Measurements from ENCODE around the gene TM4SF4. TPM values are rescaled to one million over a fixed set of nuclear protein-coding genes. Genes with fewer than 3 reads are reported as not detected.

The TM4SF4 gene
- total RNA-seq, 1 donor from 2014 or later: not detected

DNA sequence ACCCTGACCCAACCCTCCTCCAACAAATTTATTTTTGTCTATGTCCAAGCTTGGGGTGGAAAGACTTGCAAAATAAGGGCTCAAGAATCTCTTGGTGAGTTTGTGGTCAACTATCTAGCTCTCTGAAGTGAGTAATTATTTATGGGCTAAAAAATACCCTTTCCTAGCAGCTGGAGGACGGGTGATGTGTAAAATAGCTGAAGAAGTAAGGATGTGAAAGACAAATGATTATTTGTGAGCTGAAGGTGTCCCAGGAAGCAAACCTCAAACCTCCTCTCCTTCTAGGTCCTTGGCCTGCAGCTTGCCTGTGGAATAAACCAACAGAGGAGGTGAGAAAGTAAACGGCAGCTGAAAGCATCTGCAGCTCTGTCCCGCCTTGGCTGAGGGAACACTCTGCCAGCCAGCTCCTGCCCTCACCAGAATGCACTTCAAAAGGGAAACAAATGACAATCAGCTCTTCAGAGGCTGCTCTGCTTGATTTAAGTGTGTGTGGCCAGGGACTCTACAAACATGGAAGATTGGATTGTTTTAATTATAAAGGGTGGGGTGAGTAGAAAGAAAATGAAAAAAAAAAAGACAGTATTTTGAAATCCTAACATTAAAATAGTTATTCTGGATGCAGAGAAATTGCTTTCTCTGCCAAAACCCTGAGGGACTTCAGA lies 60.3 kb downstream of the TM4SF4 start:
- TF ChIP-seq, protein P1, sequence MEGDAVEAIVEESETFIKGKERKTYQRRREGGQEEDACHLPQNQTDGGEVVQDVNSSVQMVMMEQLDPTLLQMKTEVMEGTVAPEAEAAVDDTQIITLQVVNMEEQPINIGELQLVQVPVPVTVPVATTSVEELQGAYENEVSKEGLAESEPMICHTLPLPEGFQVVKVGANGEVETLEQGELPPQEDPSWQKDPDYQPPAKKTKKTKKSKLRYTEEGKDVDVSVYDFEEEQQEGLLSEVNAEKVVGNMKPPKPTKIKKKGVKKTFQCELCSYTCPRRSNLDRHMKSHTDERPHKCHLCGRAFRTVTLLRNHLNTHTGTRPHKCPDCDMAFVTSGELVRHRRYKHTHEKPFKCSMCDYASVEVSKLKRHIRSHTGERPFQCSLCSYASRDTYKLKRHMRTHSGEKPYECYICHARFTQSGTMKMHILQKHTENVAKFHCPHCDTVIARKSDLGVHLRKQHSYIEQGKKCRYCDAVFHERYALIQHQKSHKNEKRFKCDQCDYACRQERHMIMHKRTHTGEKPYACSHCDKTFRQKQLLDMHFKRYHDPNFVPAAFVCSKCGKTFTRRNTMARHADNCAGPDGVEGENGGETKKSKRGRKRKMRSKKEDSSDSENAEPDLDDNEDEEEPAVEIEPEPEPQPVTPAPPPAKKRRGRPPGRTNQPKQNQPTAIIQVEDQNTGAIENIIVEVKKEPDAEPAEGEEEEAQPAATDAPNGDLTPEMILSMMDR (conservative IDR thresholded peaks at IDR 0.05): no peak
- Mint-ChIP-seq H3K27ac (ENCODE audit: unreplicated experiment) (peak overlapping the region; percentile 68), H3K9me3 (no peaks in the 10 kb centered on the region), H3K4me1 (peaks cover 82% of the 10 kb centered on the region), H3K4me3 (peak overlapping the region; percentile 2), H3K36me3 (ENCODE audit: low read depth) (no peaks in the 10 kb centered on the region), H3K27me3 (ENCODE audit: low read depth) (no peaks in the 10 kb centered on the region)
- no peak for DNase-seq (ENCODE audit: low read depth, low spot score)

DNA sequence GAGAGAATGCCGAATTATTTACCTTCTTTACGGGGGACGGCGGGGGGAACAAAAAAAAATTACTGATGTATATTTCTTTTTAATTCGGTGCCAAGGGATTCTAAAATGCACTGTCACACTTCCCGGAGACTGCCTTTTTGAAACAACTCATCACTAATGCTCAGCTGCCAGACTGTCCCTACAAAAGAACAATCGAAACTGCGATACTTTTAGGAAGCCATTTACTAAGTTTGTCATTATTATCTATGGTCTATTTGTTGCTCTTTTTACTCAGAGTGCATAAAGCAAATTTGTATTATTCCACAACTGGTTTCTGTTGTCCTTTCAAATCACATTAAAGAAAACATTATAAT lies 60.8 kb downstream of the TM4SF4 start:
- H3K36me3 Mint-ChIP-seq (ENCODE audit: low read depth): no peaks in the 10 kb centered on the region
- no peaks in the 10 kb centered on the region for H3K9me3 Mint-ChIP-seq
- peaks cover 87% of the 10 kb centered on the region for H3K4me1 Mint-ChIP-seq
- no peaks in the 10 kb centered on the region for H3K27me3 Mint-ChIP-seq (ENCODE audit: low read depth)
- no peak for DNase-seq (ENCODE audit: low read depth, low spot score)
- no peak overlapping the region for H3K27ac Mint-ChIP-seq (ENCODE audit: unreplicated experiment)
- TF ChIP-seq, protein P1 (conservative IDR thresholded peaks at IDR 0.05): no peak
- peak overlapping the region; percentile 2 for H3K4me3 Mint-ChIP-seq

DNA sequence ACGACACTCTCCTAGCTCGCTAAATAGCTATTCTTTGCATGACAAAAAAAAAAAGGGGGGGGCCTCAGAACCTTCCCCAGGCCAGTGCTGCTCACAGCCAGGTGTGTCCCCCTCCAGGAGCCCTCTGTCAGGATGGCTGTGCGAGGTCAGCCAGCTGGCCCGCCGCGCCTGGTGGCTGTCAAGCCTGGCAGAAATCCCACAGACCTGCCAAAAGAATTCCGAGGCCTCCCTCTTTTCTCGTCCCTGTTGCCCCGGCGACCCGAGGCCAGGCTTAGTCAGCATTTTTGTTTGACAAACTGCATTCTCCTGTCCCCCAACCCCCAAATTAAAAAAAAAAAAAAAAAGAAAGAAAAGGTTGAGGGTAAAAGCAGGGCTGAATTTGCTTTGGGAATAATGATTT lies 61.9 kb downstream of the TM4SF4 start:
- Mint-ChIP-seq H3K36me3 (ENCODE audit: low read depth) (no peaks in the 10 kb centered on the region), H3K4me3 (peak overlapping the region; percentile 56), H3K9me3 (no peaks in the 10 kb centered on the region), H3K27me3 (ENCODE audit: low read depth) (no peaks in the 10 kb centered on the region), H3K4me1 (peaks cover 91% of the 10 kb centered on the region), H3K27ac (ENCODE audit: unreplicated experiment) (peak overlapping the region; percentile 85)
- no peak for DNase-seq (ENCODE audit: low read depth, low spot score)
- TF ChIP-seq, protein P1 (conservative IDR thresholded peaks at IDR 0.05): no peak

DNA sequence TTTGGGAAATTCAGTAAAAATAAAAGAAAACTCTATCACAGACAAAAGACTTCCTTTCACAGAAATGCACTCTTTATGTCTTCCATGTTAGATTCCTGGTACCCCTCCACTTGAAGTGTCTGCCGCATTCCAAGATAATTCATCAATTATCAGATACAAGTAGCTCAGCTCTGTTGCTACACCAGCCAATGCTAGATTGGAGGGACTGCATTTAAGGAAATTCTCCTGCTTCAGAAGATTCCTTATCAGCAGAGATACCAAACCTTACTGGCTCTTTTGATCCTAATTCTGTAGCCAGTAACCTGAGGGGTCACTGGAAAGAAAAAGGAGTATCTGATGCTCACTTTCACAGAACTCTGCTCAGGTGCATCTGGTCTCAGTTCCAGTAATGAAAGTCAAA lies 63.9 kb downstream of the TM4SF4 start:
- no peak overlapping the region for H3K27ac Mint-ChIP-seq (ENCODE audit: unreplicated experiment)
- peaks cover 9% of the 10 kb centered on the region for H3K36me3 Mint-ChIP-seq (ENCODE audit: low read depth)
- DNase-seq (ENCODE audit: low read depth, low spot score): no peak
- H3K9me3 Mint-ChIP-seq: no peaks in the 10 kb centered on the region
- TF ChIP-seq, protein P1 (conservative IDR thresholded peaks at IDR 0.05): no peak
- peaks cover 89% of the 10 kb centered on the region for H3K4me1 Mint-ChIP-seq
- no peak overlapping the region for H3K4me3 Mint-ChIP-seq
- no peaks in the 10 kb centered on the region for H3K27me3 Mint-ChIP-seq (ENCODE audit: low read depth)

DNA sequence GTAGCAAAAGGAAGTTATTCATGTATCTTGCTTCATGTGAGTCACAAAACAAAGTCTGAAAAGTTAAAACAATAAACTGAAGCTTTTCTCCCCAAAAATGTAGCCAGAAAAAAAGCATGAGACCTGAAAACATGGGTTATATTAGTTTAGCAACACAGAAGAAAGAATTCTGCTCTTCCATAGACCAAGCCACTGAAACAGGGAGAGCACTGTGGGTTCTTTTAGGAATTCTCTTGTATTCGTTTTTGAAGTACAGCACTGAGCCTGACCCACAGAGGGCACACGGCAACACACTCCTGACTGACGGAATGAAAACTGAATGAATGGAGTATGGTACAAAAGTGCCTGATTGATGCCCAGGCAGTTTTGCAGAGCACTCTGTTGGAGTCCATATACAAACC lies 66.6 kb downstream of the TM4SF4 start:
- H3K36me3 Mint-ChIP-seq (ENCODE audit: low read depth): peaks cover 9% of the 10 kb centered on the region
- peak overlapping the region; percentile 14 for H3K4me3 Mint-ChIP-seq
- H3K4me1 Mint-ChIP-seq: peaks cover 77% of the 10 kb centered on the region
- TF ChIP-seq, protein P1 (conservative IDR thresholded peaks at IDR 0.05): no peak
- no peaks in the 10 kb centered on the region for H3K27me3 Mint-ChIP-seq (ENCODE audit: low read depth)
- H3K9me3 Mint-ChIP-seq: no peaks in the 10 kb centered on the region
- no peak for DNase-seq (ENCODE audit: low read depth, low spot score)
- H3K27ac Mint-ChIP-seq (ENCODE audit: unreplicated experiment): peak overlapping the region; percentile 79

Measured in neural crest cell (in vitro differentiated cells).